ENCODE results near the gene IL17RD. TPM values are rescaled to one million over a fixed set of nuclear protein-coding genes. Genes with fewer than 3 reads are reported as not detected.

The IL17RD gene
- total RNA-seq, 2 experiments from 2014 or later, result not detected

DNA sequence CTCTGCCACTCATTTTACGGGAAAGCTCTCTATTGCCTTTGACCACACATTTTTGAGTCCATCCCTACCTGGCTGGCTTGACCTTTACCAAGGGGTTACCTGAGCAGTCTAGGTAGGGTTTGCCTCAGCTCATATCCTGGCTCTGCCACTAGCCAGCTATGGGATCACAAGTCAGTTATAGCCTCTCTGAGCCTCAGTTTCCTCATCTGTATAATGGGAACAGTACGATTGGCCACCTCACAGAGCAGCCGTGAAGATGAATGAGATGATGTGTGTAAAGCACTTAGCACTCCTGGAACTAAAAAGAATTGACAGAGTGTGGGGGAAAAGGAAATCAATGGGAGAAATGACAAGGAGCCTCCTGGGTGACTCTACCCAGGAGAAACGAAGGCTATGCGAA, 76.7 kb downstream of the IL17RD start:
- Histone ChIP-seq H3K4me3 (ENCODE audit: low read length) (no peak overlapping the region), H3K27ac (ENCODE audit: low read depth in 1 of 2, low read length in 2 of 2) (no peak overlapping the region), H3K9me3 (ENCODE audit: control insufficient read depth in 1 of 2, insufficient read depth in 1 of 2, low read length in 2 of 2) (no peaks in the 10 kb centered on the region), H3K36me3 (ENCODE audit: insufficient read depth, low read length) (no peaks in the 10 kb centered on the region), H3K4me1 (ENCODE audit: insufficient read depth, low read length) (no peaks in the 10 kb centered on the region), H3K27me3 (ENCODE audit: control insufficient read depth in 1 of 2, insufficient read depth in 2 of 2, low read length in 2 of 2) (peaks cover 2 to 3% of the 10 kb centered on the region in 2 experiments)
- H3K27me3 Mint-ChIP-seq, result peaks cover 16% of the 10 kb centered on the region
- no peak overlapping the region for H3K4me3 Mint-ChIP-seq
- no peaks in the 10 kb centered on the region for H3K9me3 Mint-ChIP-seq
- ChIA-PET CTCF (interaction anchor here (1.3 kb wide), 1 partner anchor 17 kb away, joined by 4 read pairs; no protein-coding TSS in a partner anchor), POLR2A (no interaction called here)
- ATAC-seq (ENCODE audit: poor library complexity) (no peak), DNase-seq (no peak)
- intact Hi-C loops (cut with DNase I, micrococcal nuclease), result no loop called here
- no peaks in the 10 kb centered on the region for H3K36me3 Mint-ChIP-seq (ENCODE audit: low read depth)
- no peaks in the 10 kb centered on the region for H3K4me1 Mint-ChIP-seq (ENCODE audit: low read depth)
- TF ChIP-seq CTCF (IDR thresholded peaks at IDR 0.05), result no peak
- H3K27ac Mint-ChIP-seq, result no peak overlapping the region

GRCh38 chr3:57087361-57088092, 77.6 kb downstream of the IL17RD start:
- H3K36me3 Mint-ChIP-seq (ENCODE audit: low read depth), result no peaks in the 10 kb centered on the region
- Histone ChIP-seq H3K4me3 (ENCODE audit: low read length) (no peak overlapping the region), H3K4me1 (ENCODE audit: insufficient read depth, low read length) (no peaks in the 10 kb centered on the region), H3K27me3 (ENCODE audit: control insufficient read depth in 1 of 2, insufficient read depth in 2 of 2, low read length in 2 of 2) (peaks cover 2 to 3% of the 10 kb centered on the region in 2 experiments), H3K27ac (ENCODE audit: low read depth in 1 of 2, low read length in 2 of 2) (no peak overlapping the region), H3K9me3 (ENCODE audit: control insufficient read depth in 1 of 2, insufficient read depth in 1 of 2, low read length in 2 of 2) (no peaks in the 10 kb centered on the region), H3K36me3 (ENCODE audit: insufficient read depth, low read length) (no peaks in the 10 kb centered on the region)
- no peak overlapping the region for H3K27ac Mint-ChIP-seq
- CTCF ChIA-PET, result interaction anchor here (0.7 kb wide), 1 partner anchor 15 kb away, joined by 3 read pairs; no protein-coding TSS in a partner anchor
- DNase-seq, result no peak
- no peak overlapping the region for H3K4me3 Mint-ChIP-seq
- POLR2A ChIA-PET, result interaction anchor here (0.6 kb wide), 1 partner anchor 468 kb away, joined by 3 read pairs; the partner anchor contains the start of gene PDE12
- no peaks in the 10 kb centered on the region for H3K9me3 Mint-ChIP-seq
- no peak for ATAC-seq (ENCODE audit: poor library complexity)
- H3K27me3 Mint-ChIP-seq, result peaks cover 16% of the 10 kb centered on the region
- no peak for TF ChIP-seq CTCF (IDR thresholded peaks at IDR 0.05)
- intact Hi-C loops (cut with DNase I, micrococcal nuclease), result no loop called here
- H3K4me1 Mint-ChIP-seq (ENCODE audit: low read depth), result no peaks in the 10 kb centered on the region

DNA sequence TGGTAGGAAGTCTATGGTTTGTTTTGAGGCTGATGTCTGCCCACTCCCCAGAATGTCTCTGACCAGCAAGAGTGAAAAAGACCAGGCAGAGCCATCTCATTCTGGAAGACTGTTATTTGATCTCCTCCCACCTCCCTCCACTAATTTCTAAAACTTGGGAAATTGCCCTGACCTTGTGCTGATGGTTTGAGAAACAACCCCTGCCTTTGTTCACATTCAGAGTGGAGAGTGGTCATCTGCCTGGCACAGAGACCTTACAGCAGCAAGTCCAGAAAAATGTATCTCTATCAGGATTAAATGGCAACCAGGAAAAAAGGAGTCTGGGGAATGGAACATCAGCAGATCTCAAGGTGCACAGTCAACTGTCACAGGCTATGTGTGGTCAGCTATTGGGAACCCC, 79.0 kb downstream of the IL17RD start:
- H3K4me1 ChIP-seq (ENCODE audit: insufficient read depth, low read length), result no peaks in the 10 kb centered on the region
- H3K36me3 Mint-ChIP-seq (ENCODE audit: low read depth), result no peaks in the 10 kb centered on the region
- no peaks in the 10 kb centered on the region for H3K9me3 Mint-ChIP-seq
- H3K9me3 ChIP-seq (ENCODE audit: control insufficient read depth in 1 of 2, insufficient read depth in 1 of 2, low read length in 2 of 2), result no peaks in the 10 kb centered on the region
- H3K27ac ChIP-seq (ENCODE audit: low read depth in 1 of 2, low read length in 2 of 2), result no peak overlapping the region
- no peak overlapping the region for H3K4me3 ChIP-seq (ENCODE audit: low read length)
- peaks cover 23% of the 10 kb centered on the region for H3K27me3 Mint-ChIP-seq
- no peak overlapping the region for H3K4me3 Mint-ChIP-seq
- intact Hi-C loops (cut with DNase I, micrococcal nuclease), result no loop called here
- no peaks in the 10 kb centered on the region for H3K4me1 Mint-ChIP-seq (ENCODE audit: low read depth)
- no peak for TF ChIP-seq CTCF (IDR thresholded peaks at IDR 0.05)
- CTCF ChIA-PET, result no interaction called here
- H3K27ac Mint-ChIP-seq, result no peak overlapping the region
- ATAC-seq (ENCODE audit: poor library complexity), result no peak
- H3K27me3 ChIP-seq (ENCODE audit: control insufficient read depth in 1 of 2, insufficient read depth in 2 of 2, low read length in 2 of 2), result peaks cover 2 to 3% of the 10 kb centered on the region in 2 experiments
- POLR2A ChIA-PET, result no interaction called here
- H3K36me3 ChIP-seq (ENCODE audit: insufficient read depth, low read length), result no peaks in the 10 kb centered on the region
- DNase-seq, result no peak

All from CD4-positive, alpha-beta T cell (primary cell).